Esophagus squamous epithelium (tissue), 5 donors: ENCODE data around the gene PDE3A. TPM values are rescaled to one million over a fixed set of nuclear protein-coding genes. Genes with fewer than 3 reads are reported as not detected.

Source experiments
- DNase-seq: peaks from one replicate; lab custom pipeline; 2025; lab: John Stamatoyannopoulos, UW
- H3K27ac ChIP-seq, 4 donors: fragments of 200-600 bp; sonication (generic); one replicate each; pipeline ENCODE4 v1.5.1; 2016 to 2019; ENCODE audit warnings: mild to moderate bottlenecking in 1 of 4
- H3K27me3 ChIP-seq, 4 donors: fragments of 200-600 bp; sonication (generic); 1 replicate in 3 of 4; 2 replicates in 1 of 4; pipeline versions ENCODE4 v1.5.1 to v1.6.0; 2017 to 2021; ENCODE audit warnings: antibody characterized with exemption in 1 of 4
- H3K36me3 ChIP-seq, 3 donors: fragments of 200-600 bp; sonication (generic); one replicate each; pipeline ENCODE4 v1.5.1; 2016 to 2019
- H3K4me1 ChIP-seq, 3 donors: fragments of 200-600 bp; sonication (generic); one replicate each; pipeline ENCODE4 v1.5.1; 2017 to 2019
- H3K4me3 ChIP-seq, 4 donors: fragments of 200-600 bp; sonication (generic); 1 replicate in 3 of 4; 2 replicates in 1 of 4; pipeline ENCODE4 v1.5.1; 2016 to 2019; ENCODE audit warnings: mild to moderate bottlenecking in 2 of 4, moderate library complexity in 1 of 4
- H3K9me3 ChIP-seq, 3 donors: fragments of 200-600 bp; sonication (generic); one replicate each; pipeline ENCODE4 v1.5.1; 2016 to 2019
- CTCF ChIP-seq, 6 experiments: fragments of 450-650 bp in 4 of 6; fragments of 200-600 bp in 2 of 6; sonication (generic) in 2 of 6; IDR thresholded peaks; one replicate each; pipeline ENCODE4 v1.5.1; 2016 to 2019; ENCODE audit warnings: antibody characterized with exemption in 6 of 6, mild to moderate bottlenecking in 4 of 6, moderate library complexity in 4 of 6
- POLR2A ChIP-seq, 4 donors: fragments of 450-650 bp; IDR thresholded peaks; one replicate each; pipeline ENCODE4 v1.6.1; 2017; ENCODE audit warnings: antibody characterized with exemption in 4 of 4, mild to moderate bottlenecking in 4 of 4, moderate library complexity in 3 of 4
- WGBS, 2 donors: methylation state at CpG; one replicate each; pipeline ENCODE4 v1.1.5; 2018; 5-methylcytosine and 5-hydroxymethylcytosine counted together
- intact Hi-C: fragments of 100-400 bp; cut with DNase I; formaldehyde crosslinking; loops from one replicate; pipeline ENCODE4 v1.15.0; 2022
- total RNA-seq, 4 donors: library from RNA; depleted of rRNA; stranded (reverse); fragments of >200 nt; gene quantifications; one replicate each; pipeline ENCODE4 v1.1.0, GENCODE V29; 2016
- donor health status: DM: yes; HTN: yes; CAD: no.

The PDE3A gene
- total RNA-seq, 4 donors from 2014 or later = 0.30 to 5.5 (median 3.1) TPM

GRCh38 chr12:20426191-20426590 is 57.9 kb downstream of the PDE3A start:
- no peaks in the 10 kb centered on the region for H3K27me3 ChIP-seq
- no peaks in the 10 kb centered on the region for H3K36me3 ChIP-seq
- WGBS, 2 donors = 71 to 72% methylated on average over 5 of the region's 5 CpGs
- H3K4me3 ChIP-seq = no peak overlapping the region
- H3K27ac ChIP-seq = peak overlapping the region in 3 of 4 donors; percentile 16 to 27 (median 17)
- DNase-seq = no peak
- TF ChIP-seq CTCF (IDR thresholded peaks at IDR 0.05) = no peak
- no peaks in the 10 kb centered on the region for H3K9me3 ChIP-seq
- intact Hi-C loops = no loop called here
- H3K4me1 ChIP-seq = no peaks in the 10 kb centered on the region

- H3K36me3 ChIP-seq = no peaks in the 10 kb centered on the region
- H3K9me3 ChIP-seq = no peaks in the 10 kb centered on the region
- intact Hi-C loops = no loop called here
- WGBS, 2 donors = 70 to 94% methylated on average over 3 of the region's 3 CpGs
- H3K4me1 ChIP-seq = no peaks in the 10 kb centered on the region
- no peak for DNase-seq
- H3K27ac ChIP-seq = peak overlapping the region in 1 of 4 donors; percentile 17
- TF ChIP-seq POLR2A (IDR thresholded peaks at IDR 0.05) (no peak), CTCF (IDR thresholded peaks at IDR 0.05) (no peak)
- H3K27me3 ChIP-seq = no peaks in the 10 kb centered on the region
- no peak overlapping the region for H3K4me3 ChIP-seq
These were observed 58.6 kb downstream of the PDE3A start for GRCh38 chr12:20426957-20427356.

DNA sequence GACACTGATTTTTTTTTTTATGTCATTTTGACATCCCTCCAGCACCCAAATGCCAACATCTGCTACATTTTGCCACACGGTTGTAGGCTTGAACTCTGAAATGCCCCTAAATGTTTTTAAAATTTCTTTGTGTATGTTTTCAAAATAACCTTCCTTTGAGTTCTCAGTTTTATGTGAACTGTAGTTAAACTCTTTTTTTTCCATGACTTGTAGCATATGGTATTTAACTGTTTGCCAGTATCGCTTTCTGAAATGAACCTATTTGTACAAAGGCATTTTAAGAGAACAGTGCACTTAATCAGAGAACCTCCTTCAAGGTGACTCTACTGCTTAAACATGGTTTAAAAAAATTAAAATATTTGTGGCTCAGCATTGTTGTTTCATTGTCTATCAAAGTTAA is 61.5 kb downstream of the PDE3A start:
- 50 to 75% methylated on average over 2 of the region's 2 CpGs for WGBS, 2 donors
- H3K36me3 ChIP-seq = no peaks in the 10 kb centered on the region
- no peak overlapping the region for H3K4me3 ChIP-seq
- H3K27me3 ChIP-seq = no peaks in the 10 kb centered on the region
- no peaks in the 10 kb centered on the region for H3K9me3 ChIP-seq
- TF ChIP-seq POLR2A (IDR thresholded peaks at IDR 0.05) (no peak), CTCF (IDR thresholded peaks at IDR 0.05) (no peak)
- no peak for DNase-seq
- intact Hi-C loops = no loop called here
- no peaks in the 10 kb centered on the region for H3K4me1 ChIP-seq
- no peak overlapping the region for H3K27ac ChIP-seq

DNA sequence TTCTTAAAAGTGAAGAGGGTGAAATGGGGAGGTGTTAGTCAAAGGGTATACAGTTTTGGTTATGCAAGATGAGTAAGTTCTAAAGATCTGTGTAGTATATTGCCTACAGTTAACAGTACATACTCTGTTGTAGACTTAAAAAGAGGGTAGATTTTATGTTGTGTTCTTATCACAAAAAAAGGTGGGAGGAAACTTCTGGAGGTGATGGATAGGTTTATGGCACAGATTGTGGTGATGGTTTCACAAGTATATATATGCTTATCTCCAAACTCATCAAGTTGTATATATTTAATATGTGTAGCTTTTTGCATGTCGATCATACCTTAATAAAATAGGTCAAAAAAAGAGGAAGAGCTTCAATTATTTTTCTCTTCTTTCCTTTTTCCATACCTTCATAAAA is 64.0 kb downstream of the PDE3A start:
- no peaks in the 10 kb centered on the region for H3K36me3 ChIP-seq
- H3K4me1 ChIP-seq = no peaks in the 10 kb centered on the region
- no peak overlapping the region for H3K4me3 ChIP-seq
- no peaks in the 10 kb centered on the region for H3K27me3 ChIP-seq
- DNase-seq = no peak
- 76 to 88% methylated on average over 1 of the region's 1 CpG for WGBS, 2 donors
- H3K27ac ChIP-seq = no peak overlapping the region
- intact Hi-C loops = no loop called here
- H3K9me3 ChIP-seq = no peaks in the 10 kb centered on the region
- TF ChIP-seq CTCF (IDR thresholded peaks at IDR 0.05) (no peak), POLR2A (IDR thresholded peaks at IDR 0.05) (no peak)

DNA sequence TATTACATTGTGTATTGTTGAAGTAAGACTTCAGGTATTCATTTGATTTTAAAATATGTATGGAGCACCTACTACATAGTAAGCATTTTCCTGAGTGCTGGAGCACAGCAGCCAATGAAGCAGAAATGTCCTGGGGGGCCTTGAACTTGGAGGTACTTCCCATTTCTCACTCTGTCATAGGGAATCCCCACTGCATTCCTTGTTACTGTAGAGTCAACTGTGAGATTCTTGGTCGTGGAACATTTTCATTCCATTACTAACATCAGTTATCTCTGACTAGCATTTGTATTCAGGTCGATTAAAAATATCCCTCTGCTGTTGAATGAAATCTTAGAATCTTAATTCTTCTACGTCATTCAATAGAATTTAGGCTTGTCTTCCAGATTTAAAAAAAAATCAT is 66.7 kb downstream of the PDE3A start:
- intact Hi-C loops = no loop called here
- DNase-seq = no peak
- H3K4me1 ChIP-seq = no peaks in the 10 kb centered on the region
- no peaks in the 10 kb centered on the region for H3K27me3 ChIP-seq
- no peak overlapping the region for H3K27ac ChIP-seq
- H3K4me3 ChIP-seq = no peak overlapping the region
- WGBS, 2 donors = 36 to 54% methylated on average over 3 of the region's 3 CpGs
- H3K9me3 ChIP-seq = no peaks in the 10 kb centered on the region
- TF ChIP-seq POLR2A (IDR thresholded peaks at IDR 0.05) (no peak), CTCF (IDR thresholded peaks at IDR 0.05) (no peak)
- H3K36me3 ChIP-seq = no peaks in the 10 kb centered on the region
